GM21825 (cell line): ENCODE measurements around the gene CCDC178.

Experiments
- ATAC-seq: cut with Tn5 transposase; IDR thresholded peaks from one replicate; pipeline ENCODE4 v1.9.1; 2021; ENCODE audit warnings: mild to moderate bottlenecking, moderate library complexity; ENCODE audit not compliant: unreplicated experiment

Gene CCDC178

DNA sequence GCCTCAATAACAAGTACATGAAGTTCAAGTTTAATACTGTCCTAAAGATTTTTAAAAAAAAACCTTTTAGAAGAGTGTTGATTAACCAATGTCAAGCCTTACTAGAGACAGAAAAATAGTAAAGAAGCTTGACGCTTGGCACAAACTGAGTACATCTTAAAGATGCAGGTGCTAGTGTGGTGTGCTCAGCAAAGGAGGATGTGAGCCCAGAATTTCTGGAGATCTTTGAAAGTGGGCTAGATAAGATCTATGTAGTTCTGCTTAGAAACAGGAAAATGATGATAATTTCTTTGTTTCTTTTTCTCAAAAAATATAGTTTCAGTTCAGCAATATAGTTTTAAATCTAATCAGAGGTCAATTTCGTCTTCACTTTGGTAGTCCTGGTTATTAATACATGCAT lies 549.4 kb downstream of the CCDC178 start:
- peak; percentile 77 for ATAC-seq

DNA sequence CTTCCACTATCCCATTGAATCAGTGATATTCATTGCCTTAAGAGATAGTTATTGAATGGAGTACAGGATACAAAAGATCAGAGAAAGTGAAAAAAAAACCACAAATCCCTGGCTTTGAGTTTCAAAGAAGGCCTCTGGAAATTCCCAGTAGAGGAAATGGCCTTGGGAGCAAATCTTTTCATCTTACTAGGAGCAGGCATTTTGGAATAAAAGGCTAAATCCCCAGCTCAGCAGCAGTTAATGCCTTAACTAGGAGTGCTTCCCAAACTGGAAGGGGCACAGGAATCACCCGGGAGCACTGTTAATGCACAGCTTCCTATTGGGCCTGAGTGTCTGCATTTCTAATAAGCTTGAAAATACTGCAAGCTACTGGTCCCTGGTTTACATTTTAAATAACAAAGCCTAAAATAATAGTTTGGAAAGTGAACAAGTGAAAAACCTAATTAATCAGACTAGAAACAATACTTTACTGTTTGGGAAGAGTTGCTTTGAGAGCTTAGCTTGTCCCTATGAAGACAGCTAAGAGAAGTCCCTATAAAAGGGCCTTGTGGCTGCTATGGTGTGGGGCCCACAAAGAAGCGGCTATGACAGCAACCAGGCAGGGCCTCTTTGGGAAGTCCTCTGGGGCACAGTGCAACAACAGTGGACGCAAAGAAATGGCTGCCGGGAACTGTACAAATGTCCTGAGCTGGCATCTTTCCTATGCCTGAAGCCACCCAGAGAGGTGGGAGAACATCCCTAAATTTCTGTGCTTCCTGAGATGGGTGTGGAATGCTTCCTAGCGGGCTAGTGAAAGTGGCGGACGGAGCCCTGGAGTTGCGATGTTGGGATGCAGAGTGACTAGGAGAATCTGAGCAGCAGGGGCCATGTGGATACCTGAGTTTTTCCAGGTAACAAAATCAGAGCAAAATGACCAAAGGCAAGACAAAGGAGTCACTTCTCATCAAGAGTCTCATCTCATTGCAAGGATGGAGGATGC lies 550.6 kb downstream of the CCDC178 start:
- ATAC-seq = no peak

DNA sequence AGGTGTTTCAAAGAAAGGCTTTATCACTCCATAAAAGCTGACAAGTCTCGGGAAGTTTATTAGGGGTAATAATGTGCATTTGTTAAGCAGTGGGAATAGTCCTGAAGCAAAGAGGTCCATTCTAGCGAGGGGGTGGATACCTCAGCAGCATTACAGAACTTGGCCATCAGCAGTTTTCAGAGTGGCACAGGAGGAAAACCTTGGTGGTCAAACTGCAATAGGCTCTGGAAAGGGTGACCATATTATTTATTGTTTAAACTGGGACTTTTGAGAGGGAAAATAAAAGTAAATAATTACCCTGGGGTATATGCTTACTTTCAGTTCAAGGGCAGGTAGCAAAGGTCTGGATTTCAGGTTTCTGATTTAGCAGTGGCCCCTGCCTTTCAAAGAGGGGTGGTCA lies 552.2 kb downstream of the CCDC178 start:
- ATAC-seq = no peak
